ENCODE measurements around the gene KCNQ1.

KCNQ1 gene

GRCh38 chr11:2574043-2574552 is 129.3 kb downstream of the KCNQ1 start:
- DNase-seq, result peak; percentile 11

DNA sequence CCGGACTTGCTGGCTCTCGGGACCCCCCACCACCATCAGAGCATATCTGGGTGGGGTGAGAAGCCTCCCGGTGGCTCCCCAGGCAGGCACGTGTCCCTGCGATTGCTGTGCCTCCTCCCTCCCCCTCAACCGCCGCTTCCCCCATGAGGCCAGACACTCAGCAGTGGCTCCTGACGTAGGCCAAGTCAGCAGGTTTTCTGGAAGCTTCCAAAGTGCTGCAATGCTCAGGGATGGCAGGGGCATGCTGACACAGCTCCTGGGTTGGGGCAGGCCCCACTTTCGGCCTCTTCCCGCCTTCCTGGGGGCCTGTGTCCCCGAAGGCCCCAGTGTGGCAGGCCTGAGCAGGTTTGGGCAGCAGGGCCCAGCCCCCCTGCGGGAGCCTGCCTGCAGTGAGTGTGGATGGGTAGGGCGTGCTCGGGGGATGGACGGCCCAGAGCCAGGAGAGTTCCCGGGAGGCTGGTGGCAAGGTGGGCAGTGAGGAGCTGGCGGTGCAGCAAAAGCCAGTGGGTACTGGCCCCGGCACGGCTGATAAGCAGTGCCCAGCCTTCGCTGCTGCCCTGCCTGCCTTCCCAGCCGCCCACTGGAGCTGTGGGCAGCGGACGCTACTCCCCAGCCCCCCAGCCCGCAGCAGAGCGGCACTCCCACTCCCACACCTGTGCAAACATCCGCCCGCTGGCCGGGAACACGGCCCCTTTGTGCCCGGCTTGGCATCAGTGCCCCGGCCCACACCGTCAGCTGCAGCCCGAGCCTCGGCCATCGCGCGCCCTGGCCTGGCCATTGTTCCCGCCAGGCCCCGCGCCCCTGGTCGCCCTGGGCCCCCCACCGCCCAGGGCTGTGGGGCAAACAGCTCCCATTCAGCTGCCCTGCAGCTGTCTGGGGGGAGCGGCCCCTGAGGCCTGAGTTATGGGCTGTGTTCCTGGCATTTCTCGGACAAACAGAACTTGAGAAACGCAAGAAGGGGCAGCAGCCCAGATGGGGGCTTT is 130.0 kb downstream of the KCNQ1 start:
- peak; percentile 10 for DNase-seq

DNA sequence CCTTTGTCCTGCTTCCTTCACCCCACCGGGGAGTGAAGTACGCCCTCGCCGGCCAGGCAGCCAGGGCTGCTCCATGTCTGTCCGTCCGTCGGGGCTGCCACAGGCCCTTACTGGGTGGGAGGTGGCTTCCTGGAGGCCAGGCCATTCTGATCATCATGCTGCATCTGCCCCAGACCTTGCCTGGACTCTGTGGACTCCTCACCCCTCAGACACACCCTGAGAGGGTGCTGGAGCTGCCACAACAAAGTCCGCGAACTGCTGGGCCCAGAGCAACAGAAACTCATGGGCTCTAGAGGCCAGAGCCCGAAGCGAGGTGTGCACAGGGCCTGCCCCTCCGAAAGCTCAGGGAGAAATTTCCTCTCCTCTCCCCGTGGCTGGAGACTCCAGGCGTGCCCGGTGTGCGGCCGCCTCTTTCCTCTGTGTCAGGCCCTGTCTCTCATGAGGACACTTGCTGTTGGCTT is 130.8 kb downstream of the KCNQ1 start:
- peak; percentile 7 for DNase-seq

DNA sequence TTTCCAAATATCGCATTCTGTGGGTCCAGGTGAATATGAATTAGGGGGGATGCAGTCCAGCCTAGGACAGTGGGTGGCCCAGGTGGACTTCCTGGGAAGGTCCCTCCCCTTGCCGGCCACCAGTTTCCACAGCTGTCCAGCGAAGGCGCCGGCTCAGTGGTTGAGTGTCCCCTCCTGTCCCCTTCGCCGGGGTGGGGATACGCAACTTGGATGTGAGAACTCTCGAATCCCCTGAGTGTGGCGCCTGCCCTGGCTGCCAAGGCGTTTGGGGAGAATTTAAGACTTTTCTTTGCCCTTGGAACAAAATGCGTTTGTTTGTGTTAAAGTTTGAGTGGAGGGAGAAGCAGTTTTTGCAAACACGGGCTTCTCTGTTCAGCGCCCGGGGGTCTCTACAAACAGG is 131.3 kb downstream of the KCNQ1 start:
- no peak for DNase-seq

- DNase-seq, result peak; percentile 13
Measured at GRCh38 chr11:2576549-2576948, 131.7 kb downstream of the KCNQ1 start.

- DNase-seq, result peak; percentile 15
Measured at GRCh38 chr11:2577031-2577990, 132.5 kb downstream of the KCNQ1 start.

- DNase-seq, result peak; percentile 11
Measured at GRCh38 chr11:2577991-2578928, 133.5 kb downstream of the KCNQ1 start.

- DNase-seq, result no peak
Measured at GRCh38 chr11:2578929-2579270, 134.1 kb downstream of the KCNQ1 start.

DNA sequence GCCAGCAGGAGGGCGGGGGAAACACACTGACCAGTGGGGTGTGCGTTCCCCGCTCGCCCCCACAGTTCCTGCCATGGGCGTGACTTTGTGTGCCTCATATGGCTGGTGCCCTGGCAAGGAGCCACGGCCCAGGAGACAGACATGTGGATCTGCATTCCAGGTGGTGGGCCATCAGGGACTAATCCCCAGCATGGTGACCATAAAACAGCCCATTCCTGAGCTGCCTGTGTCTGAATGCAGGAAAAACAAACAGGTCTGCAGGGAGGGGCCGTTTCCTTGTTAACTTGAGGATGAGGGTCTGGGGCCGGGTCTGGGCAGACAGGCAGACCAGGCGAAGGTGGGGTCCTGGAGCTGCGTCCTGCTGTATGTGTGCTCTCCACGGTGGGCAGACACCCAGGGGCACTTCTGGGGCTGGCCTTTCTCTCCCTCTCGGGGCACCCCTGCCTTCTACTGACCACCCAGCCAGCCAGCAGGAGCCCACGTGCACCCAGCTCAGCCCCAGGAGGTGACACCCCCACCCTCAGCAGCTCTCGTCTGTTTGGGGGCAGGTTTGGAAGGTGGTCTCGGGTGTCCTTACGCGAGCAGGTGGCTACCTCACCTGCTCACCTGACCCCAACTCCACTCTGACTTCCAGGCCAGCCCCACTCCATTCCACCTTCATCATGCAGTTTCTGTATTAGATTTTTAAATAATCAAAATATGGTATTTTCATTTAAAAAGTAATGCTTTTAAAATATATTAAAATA is 134.7 kb downstream of the KCNQ1 start:
- DNase-seq, result peak; percentile 8

GRCh38 chr11:2580061-2580421 is 135.2 kb downstream of the KCNQ1 start:
- no peak for DNase-seq

- peak; percentile 14 for DNase-seq
Measured at GRCh38 chr11:2580571-2581001, 135.8 kb downstream of the KCNQ1 start.

GRCh38 chr11:2581151-2581930 is 136.5 kb downstream of the KCNQ1 start:
- DNase-seq, result peak; percentile 9

DNA sequence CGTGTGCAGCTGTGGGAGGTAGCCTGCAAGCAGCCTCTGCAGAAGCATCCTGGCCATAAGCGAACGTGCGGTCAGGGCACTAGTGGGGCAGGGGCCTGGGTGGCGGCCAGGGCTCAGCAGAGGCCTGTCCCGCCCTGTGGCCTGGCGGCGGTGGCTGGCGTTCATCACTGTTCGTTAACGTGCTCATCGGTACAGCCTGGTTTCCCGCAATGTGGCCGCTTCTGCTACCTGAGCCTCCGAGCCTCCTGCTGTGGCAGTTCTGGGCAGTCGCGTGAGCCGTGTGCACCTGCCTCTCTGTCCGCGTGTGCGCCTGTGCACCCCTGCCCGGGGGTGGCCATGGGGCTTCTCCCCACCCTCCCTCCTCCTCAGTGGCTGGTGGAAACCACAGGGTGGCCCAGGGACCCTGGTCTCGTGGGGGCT is 137.1 kb downstream of the KCNQ1 start:
- DNase-seq, result peak; percentile 2

GRCh38 chr11:2582351-2582945 is 137.6 kb downstream of the KCNQ1 start:
- peak; percentile 12 for DNase-seq

GRCh38 chr11:2582946-2583604 is 138.3 kb downstream of the KCNQ1 start:
- DNase-seq, result no peak

DNA sequence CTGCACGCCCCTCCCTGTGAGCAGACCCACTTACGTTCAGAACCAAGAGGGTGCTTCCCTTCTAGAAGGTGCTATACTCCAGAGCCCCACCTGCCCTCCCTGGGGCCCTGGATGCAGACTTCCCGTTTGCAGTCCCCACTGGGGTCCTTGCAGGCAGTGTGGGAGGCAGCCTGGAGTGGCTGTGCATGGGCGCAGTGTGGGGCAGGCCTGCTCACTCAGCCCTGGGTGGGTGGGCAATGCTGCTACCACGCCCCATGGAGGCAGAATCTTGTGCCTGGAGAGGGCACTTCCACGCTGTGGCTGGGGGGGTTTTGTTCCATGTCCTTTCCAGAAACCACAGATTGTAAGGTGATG is 138.8 kb downstream of the KCNQ1 start:
- peak; percentile 10 for DNase-seq

GRCh38 chr11:2584434-2584811 is 139.6 kb downstream of the KCNQ1 start:
- no peak for DNase-seq

DNA sequence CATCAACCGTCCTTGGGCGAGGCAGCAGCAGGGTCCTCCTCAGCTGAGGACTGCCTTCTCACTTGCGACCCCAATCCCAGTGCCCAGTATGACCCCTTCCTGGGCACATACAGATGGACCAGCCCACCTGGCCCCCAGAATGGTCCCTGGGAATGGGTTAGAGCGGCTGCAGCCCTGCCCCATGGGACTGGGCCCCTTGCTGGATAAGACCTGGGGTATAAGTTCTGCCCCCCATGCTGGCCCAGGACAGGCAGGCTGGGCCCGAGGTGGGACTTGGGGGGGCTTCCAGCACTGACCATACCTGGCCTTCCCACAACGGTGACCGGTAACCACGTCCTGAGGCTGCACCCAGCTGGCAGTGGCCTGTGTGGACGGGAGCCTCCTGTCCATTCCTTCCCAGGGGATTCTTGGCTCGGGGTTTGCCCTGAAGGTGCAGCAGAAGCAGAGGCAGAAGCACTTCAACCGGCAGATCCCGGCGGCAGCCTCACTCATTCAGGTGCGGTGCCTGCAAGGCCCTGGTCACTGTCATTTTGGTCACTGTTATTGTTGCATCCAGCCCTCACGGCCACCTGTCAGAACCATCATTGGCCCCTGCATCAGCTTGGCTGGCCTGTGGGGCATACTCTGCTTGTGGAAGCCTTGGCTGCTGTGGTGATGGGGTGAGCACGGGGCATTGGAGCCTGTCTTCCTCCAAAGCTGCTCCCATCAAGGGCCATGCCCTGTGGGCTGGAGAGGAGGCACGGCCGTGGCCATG is 140.2 kb downstream of the KCNQ1 start:
- DNase-seq, result peak; percentile 10

DNA sequence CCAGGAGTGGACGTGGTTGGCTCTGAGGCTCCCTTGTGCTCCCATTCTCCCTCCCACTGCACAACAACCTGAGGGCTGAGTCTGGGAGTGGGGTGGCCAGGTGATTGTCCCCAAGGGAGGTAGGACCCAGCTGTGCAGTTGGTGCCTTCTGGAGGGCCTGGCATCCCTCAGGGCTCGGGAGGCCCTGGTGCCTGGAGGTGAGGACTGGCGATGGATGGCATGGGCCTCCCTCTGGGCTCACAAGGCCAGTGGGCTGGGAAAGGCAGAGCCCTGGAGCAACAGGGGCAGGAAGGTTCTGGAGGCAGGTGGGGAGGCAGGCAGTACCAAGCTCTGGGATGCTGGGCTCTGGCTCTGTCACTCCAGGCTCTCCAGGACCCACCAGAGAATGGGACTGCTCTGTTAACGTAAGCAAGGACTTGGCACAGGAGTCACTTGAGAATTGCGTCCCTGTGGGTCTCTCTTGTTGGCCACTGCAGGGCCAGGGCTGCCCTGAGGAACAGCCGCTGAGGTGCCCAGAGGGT is 140.8 kb downstream of the KCNQ1 start:
- DNase-seq, result no peak
